Measurements from ENCODE around the gene DCN.
"Not testable (repeated sequence)": the region's sequence is repeated elsewhere in the genome, so short reads cannot be mapped to it uniquely, and the experiment has no call there.

Gene DCN, protein sequence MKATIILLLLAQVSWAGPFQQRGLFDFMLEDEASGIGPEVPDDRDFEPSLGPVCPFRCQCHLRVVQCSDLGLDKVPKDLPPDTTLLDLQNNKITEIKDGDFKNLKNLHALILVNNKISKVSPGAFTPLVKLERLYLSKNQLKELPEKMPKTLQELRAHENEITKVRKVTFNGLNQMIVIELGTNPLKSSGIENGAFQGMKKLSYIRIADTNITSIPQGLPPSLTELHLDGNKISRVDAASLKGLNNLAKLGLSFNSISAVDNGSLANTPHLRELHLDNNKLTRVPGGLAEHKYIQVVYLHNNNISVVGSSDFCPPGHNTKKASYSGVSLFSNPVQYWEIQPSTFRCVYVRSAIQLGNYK

DNA sequence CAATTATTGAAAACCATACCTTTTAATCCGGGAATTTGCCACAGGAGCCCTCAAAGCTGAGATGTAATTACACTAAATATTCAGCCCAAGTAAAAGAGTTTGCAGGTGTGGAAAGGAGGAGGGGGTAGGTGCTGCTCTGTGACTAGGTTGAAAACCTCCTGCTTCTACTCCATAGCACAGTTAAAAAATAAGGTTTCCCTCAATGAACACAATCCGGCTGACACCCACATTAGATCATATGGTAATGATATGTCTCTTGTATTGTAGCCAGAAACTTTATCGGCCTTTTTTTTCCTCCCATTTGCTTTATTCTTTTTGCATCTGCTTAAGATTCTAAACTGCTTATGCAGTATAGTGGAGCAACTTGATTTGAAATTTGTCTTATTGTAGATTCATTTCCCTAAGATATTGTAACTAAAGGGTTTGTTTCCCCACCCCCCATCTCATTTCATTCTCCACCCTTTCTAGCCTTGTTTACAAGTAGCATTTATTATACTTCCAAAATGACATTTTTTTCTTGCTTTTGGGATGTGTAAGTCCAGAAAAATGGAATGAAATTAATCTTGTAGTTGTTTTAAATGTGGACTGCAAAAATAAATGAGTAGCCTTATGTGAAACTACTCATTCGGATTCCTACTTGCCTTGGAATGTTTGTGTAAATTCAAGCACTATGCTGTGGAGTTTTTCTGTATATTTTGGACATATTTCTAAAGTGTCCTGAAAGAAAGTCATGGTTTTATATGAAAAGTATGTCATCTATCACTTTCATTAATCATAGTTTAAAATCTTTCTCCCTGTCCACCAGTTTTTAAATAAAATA, at the start of gene DCN:
DCN (minus strand) TSS at position 182 of the 820 bp plus-strand sequence. CDS start 4,265 bp downstream, outside the sequence.
- in situ Hi-C loops (cut with MboI; ENCODE audit: low sequenced_read_pairs) = no loop called here

DNA sequence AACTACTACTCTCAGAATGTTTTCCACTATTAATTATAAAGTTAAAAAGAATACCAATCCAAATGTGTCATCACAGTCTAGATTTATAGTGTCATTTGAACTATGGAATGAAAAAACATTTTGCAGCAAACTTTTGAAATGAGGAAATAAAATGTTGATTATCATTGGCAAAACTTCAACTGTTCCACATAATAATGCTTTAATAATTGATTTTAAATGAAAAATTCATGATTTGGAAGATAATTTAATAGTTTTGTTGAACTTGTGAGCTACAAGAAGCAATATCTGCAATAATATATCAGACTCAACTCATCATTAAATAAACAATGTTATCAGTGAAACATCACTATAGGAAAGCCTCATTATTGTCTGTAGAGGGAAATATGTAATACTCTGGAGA, 48.2 kb upstream of the DCN start:
- in situ Hi-C loops (cut with MboI; ENCODE audit: low sequenced_read_pairs) = no loop called here

DNA sequence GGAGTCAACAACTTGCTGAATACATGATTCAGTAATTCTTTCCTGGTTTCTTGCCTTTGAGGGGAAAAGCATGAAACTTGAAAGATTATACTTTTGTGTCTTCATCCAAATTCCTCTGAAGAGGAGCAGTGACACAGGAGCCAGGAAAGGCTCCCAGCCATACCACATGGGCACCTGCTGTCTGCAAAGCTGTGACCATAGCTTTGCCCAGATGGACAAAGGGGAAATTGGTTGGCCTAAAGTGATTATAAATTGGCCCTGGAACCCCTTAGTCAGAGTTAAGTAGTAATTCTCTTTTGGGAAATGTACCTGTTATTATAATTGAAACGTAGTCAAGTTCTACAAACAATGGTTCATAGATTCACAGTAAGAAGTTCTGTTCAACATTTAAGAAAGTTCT, 44.3 kb upstream of the DCN start:
- in situ Hi-C loops (cut with MboI; ENCODE audit: low sequenced_read_pairs) = no loop called here

DNA sequence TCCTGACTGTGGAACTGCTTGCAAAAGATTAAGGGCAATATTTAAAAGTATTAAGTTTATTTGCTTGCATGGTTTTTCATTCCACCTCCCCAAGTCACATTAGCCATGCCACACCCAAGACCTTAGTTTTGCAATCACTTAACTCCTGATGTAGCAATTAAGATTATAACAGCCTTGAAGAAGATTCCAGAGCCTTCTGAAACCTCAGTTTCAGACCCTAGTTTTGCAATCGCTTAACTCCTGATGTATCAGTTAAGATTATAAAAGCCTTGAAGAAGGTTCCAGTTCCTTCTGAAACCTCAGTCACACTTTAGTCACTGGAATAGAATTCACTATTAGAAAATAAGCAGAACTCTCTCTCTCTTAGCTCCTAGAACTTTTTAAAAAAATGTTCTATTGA, 42.7 kb upstream of the DCN start:
- in situ Hi-C loops (cut with MboI; ENCODE audit: low sequenced_read_pairs) = no loop called here

DNA sequence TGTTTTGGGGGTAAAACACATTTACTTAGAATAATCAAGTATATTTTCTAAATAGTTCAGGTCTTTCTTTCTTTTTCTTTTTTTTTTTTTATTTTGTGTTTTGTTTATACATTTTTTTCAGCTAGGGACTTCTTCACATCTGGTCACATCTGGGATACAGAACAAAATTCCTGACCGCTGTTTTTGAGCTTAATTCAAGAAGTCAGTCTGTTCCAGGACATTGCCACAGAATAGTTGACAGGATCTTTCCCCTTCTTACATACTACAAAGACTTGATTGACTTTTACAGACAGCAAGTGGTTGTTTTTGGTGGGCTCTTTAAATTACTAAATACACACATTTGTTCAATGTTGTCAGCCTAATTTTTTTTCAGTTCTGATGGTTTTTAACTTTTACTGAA, 41.8 kb upstream of the DCN start:
- in situ Hi-C loops (cut with MboI; ENCODE audit: low sequenced_read_pairs) = no loop called here

DNA sequence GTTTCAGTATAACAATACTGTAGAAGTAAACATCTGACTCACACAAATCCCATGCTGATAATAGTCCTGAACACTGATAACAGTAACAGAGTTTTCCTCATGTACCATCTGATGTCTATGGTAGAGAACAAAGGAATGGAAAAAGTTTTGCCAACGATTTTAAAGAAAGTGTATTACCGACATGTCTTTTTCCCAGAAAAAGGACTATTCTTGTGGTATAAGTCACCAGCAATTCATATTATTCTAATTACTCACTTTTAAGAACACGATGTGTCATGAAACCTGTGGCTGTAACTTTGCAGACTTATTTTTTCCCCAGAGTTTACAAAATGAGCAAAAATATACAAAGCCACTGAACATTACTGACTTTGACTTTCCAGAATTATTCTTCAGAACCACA, 40.1 kb upstream of the DCN start:
- in situ Hi-C loops (cut with MboI; ENCODE audit: low sequenced_read_pairs) = no loop called here

DNA sequence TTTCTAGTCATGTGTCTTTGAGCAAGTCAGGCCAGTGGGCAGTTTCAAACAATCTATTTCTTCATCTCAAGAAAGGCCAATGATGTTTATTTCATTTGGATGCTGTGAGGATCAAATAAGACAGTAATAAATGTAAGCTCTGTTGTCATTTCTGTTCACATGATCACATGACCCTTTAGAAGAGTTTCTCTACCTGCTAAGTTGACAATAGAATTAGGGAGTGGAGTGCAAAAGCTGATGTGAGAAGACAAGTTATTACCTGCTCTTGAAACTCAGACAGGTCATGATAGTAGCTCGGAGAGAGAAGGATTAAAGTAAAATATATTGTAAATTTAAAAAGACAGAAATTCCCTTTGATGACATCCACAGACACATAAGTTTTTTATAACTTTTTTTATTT, 37.3 kb upstream of the DCN start:
- in situ Hi-C loops (cut with MboI; ENCODE audit: low sequenced_read_pairs) = no loop called here

DNA sequence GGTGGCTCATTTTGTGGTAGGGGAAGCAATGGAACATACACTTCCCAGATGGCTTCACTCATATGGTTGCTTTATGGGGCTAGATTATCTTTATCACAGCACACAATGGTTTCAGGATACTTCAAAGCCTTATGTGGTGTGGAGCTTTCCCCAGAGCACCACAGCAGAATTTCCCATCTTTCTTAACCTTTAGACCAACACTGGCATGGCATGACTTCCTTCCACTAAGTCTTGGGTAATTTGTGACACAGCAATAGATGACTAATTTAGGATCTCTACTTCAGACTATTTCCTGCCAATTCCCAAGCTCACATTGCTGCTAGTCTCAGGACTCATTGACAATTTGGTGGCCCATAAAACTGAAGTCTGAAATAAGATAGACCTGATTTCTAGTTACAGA, 36.9 kb upstream of the DCN start:
- in situ Hi-C loops (cut with MboI; ENCODE audit: low sequenced_read_pairs) = no loop called here

DNA sequence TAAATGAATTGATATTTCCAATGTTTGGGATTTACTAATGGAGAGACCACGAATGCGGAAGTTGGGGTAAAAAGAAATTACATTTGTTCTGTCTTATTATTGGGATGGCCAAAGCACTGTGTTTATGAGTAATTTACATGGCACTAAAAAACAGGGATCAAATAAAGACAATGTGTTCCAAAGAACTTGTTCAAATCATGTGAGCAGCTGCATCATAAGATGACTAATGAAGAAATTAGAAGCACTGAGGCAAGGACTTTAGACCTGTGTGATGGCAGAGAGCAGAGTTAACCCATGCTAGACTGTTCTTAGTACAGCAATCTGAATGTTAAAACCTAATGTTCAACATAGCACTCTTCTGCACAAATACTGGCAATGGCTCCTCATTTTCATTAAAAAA, 34.3 kb upstream of the DCN start:
- in situ Hi-C loops (cut with MboI; ENCODE audit: low sequenced_read_pairs) = no loop called here

DNA sequence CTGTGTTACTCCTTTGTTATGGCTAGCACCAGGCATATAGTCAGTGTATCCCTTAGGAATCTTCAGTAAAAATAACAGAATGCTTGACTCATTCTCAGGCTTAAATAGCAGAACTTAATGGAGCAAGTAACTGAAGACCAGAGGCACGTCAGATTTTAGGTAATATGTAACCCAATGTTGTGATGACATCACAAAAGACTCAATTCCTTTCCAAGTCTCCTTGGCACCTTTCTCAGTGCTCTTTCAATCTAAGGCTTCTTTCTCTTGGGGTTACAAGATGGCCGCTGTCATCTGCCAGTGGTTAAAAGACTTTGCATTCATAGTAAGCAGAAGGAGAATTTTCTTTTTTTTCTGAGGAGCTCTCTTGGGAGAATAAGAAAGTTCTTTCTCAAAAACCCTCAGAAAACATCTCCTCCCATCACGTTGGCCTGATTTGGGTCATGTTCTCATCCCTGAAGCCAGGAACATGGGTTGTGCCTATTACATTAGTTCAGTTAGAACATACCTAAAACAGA, 33.4 kb upstream of the DCN start:
- in situ Hi-C loops (cut with MboI; ENCODE audit: low sequenced_read_pairs) = no loop called here

DNA sequence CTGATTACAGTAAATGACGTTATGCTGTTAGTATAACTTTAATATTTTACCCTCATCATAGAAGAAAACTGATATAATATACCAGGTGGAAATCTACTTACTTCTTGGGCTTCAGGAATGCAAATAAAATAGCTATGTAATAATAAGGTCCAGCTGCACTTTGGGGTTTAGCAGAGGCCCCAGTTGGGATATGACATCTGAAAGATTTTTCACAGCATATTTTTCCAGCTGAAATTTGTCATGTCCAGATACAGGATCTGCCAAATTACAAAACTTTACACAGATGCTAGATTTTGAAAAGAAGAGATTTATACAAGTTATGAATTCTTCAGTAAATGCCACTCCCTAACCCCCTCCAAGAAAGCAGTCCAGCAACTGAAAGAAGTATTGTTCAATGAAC, 29.2 kb upstream of the DCN start:
- in situ Hi-C loops (cut with MboI; ENCODE audit: low sequenced_read_pairs) = no loop called here

DNA sequence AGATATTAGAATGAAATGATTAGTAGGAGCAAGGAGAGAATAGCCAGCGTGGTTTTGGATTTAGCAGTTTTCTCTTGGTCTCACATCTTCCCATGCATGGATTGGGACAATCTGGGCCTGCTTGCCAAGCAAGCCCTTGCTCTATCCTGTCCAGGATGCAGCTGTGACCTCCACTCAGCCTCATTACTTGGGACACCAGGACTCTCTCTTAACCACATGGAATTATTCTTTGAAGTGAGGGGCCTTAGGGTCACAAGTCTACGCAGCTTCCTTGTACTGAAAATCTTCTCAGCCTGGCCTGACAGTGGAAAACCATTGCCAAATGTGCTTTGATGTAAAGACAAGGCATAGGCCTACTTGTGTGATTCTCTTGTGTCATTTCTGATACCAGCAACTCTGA, 28.0 kb upstream of the DCN start:
- in situ Hi-C loops (cut with MboI; ENCODE audit: low sequenced_read_pairs) = no loop called here

DNA sequence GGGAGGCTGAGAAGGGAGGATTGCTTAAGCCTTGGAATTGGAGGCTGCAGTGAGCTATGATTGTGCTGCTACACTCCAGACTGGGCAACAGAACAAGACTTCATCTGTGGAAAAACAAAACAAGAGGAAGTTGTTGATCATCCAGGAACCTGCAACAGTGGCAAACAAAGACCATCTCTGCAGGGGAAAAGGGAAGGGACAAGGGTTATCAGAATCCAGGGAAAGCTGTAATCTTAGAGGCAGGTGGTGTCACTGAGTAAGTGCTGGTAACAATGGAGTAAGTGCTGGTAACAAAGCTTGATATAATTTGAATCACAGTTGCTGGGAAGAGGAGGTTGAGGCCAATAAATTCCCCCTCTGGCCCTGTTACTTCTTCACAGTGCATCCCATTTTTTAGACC, 27.5 kb upstream of the DCN start:
- in situ Hi-C loops (cut with MboI; ENCODE audit: low sequenced_read_pairs) = no loop called here

DNA sequence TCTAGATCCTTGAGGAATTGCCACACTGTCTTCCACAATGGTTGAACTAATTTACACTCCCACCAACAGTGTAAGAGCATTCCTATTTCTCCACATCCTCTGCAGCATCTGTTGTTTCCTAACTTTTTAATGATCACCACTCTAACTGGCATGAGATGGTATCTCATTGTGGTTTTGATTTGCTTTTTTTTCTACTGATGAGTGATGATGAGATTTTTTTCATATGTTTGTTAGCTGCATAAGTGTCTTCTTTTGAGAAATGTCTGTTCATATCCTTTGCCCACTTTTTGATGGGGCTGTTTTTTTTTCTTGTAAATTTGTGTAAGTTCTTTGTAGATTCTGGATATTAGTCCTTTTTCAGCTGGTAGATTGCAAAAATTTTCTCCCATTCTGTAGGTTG, 24.7 kb upstream of the DCN start:
- in situ Hi-C loops (cut with MboI; ENCODE audit: low sequenced_read_pairs) = not testable (repeated sequence)

DNA sequence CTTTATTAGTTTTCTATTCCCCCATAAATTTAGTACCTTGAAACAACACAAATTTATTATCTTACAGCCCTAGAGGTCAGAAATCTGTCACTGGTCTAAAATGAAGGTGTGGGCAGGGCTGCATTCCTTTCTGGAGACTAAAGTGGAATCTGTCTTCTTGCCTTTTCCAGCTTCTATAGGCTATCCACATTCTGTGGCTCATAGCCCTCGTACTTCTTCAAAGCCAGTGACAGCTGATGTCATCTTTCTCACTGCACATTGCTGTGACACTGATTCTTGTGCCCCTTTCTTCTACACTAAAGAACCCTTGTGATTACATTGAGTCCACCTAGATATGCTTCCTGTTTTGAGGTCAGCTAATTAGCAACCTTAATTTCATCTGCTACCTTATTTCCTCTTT, 23.2 kb upstream of the DCN start:
- in situ Hi-C loops (cut with MboI; ENCODE audit: low sequenced_read_pairs) = no loop called here

DNA sequence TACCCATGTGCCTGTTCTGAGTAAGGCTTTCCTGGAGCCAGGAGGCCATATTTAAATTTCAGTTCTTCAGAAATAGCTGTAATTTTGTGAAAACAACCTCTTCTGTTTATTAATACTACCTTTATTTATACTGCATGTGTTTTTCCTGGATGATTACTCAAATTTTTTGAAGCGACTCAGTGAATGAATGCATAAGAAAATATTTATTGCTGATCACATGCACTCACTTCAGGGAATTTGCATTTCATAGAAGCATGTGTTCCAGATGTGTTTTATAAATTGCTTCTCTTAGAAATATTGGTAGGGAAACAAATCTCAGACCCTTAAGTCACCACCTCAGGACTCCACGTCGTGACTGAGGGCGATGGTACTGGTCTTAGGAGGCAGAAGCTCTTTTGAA, 21.8 kb upstream of the DCN start:
- in situ Hi-C loops (cut with MboI; ENCODE audit: low sequenced_read_pairs) = no loop called here

DNA sequence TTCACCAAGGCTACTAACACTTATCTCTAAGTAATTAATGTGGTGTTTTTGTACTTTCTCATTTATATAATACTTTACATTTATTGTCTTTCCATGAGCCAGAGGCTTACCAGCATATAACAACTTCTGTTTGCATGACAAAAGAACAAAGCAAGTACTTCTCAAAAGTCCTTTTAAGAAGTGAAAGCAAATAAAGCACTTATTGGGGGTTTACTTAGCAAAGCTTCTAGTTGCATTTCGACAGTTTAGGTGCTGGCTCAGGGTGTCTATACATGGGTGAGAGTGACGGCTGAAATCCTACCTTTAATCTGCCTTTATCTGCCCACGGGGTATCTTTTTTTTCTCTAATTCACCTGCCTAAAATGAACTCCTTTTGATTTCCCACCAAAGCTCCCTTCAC, 21.0 kb upstream of the DCN start:
- in situ Hi-C loops (cut with MboI; ENCODE audit: low sequenced_read_pairs) = no loop called here

DNA sequence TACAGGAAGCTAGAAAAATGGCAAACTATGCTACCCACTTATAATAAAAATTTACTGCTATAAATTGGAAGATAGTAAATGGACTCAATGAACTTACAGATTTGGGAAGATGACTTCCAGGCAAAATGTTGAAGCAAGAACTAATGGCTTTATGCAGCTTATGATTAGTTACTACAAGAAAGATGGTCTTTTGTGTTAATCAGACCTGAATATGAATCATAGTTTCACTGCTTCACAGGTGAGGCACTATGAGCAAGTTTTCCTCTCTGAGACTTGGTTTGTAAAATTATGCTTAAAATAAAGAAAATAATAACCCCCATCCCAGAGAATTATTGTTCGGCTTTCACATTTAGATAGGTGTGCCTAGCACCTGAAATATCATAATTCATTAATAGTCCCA, 19.8 kb upstream of the DCN start:
- in situ Hi-C loops (cut with MboI; ENCODE audit: low sequenced_read_pairs) = no loop called here

DNA sequence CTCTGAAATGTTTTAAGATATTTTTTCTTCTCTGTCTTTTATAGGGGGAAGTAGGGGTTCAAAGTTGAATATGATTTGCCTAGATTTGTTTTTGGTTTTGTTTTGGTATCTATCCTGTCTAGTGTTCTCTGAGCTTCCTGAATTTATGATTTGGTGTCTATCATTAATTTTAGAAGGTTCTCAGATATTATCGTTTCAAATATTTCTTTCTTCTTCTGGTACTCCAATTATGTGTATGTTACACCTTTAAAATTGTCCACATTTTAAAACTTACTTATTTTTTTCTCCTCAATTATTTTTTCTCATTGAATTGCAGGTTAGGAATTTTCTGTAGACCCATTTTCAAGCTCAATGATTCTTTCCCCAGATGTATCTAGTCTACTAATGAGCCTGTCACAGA, 13.8 kb upstream of the DCN start:
- in situ Hi-C loops (cut with MboI; ENCODE audit: low sequenced_read_pairs) = no loop called here

DNA sequence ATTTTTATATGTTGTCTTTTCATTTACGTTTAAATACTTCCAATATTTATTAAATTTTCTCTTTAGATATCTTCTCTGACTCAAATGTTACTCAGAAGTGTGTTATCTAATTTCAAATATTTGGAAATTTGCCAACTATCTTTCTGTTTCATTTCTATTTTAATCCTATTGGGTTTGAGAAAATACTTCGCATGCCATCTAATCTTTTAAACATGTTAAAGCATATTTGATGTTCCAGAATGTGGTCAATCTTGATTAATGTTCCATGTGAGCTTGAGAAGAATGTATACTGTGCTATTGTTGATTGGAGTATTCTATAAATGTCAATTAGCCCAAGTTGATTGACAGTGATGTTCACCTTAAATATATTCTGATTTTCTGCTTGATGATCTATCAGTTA, 11.9 kb upstream of the DCN start:
- in situ Hi-C loops (cut with MboI; ENCODE audit: low sequenced_read_pairs) = no loop called here

DNA sequence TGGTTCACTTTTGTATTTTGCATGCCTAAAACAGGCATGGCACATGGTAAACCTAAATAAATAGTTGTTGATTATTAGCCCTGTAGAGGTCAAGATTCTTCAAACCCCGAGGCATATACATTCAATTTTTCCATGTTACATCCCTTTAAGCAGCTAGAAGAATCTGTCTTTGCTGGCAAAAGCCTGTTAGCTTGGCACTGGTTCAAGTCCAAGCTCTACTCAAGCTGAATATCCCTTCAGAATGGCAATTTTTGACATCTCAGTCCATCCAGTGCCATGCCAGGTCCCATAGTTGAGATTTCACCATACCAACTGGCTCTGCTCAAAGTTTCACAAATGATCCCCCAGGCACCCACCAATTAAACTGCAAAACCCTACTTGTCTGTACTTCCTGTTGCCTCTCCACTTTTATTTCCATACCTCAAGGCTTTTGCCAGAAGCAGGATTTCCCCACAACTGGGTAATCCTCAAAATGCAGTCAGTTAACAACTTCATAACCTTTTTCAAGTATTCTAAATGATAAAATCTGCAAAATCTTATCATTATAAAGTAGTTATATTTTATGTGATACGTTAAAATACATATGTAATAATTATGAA, 9.0 kb upstream of the DCN start:
- in situ Hi-C loops (cut with MboI; ENCODE audit: low sequenced_read_pairs) = no loop called here

DNA sequence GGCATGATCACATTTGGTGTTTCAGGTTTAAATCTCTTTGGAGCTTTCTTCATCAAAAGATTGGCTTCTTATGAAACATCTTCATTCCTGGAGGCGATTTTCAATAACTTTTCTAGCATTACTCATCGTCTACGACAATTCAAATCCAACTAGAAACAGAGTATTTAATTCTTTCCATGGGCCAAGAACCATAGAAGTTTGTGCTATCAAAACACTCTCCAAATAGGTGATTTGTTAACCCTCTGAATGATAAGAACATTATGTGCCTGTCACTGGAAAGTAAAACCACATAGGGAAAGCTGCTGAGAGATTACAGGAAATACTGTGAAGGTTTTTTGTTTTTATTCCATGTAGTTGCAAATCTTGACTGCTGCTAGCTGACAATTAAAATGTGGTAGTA, 6.9 kb upstream of the DCN start:
- in situ Hi-C loops (cut with MboI; ENCODE audit: low sequenced_read_pairs) = no loop called here
